ENCODE data around the gene TNNI3K.

TNNI3K gene

GRCh38 chr1:74504125-74504932 lies 269.1 kb downstream of the TNNI3K start:
- peak; percentile 74 for DNase-seq (ENCODE audit: low spot score)

- DNase-seq (ENCODE audit: low spot score) = no peak
Measured at GRCh38 chr1:74504933-74505512, 269.8 kb downstream of the TNNI3K start.

GRCh38 chr1:74505928-74506710 lies 270.9 kb downstream of the TNNI3K start:
- DNase-seq (ENCODE audit: low spot score) = no peak

GRCh38 chr1:74508449-74508848 lies 273.3 kb downstream of the TNNI3K start:
- no peak for DNase-seq (ENCODE audit: low spot score)

- DNase-seq (ENCODE audit: low spot score) = no peak
Measured at GRCh38 chr1:74512170-74512915, 277.2 kb downstream of the TNNI3K start, which contains the start of gene LRRC53. TSS of gene LRRC53 (minus strand) at chr1:74512611. CDS start at chr1:74483349, 29,262 bp downstream.

GRCh38 chr1:74513411-74514300 lies 278.5 kb downstream of the TNNI3K start:
- no peak for DNase-seq (ENCODE audit: low spot score)

- DNase-seq (ENCODE audit: low spot score) = no peak
Measured at GRCh38 chr1:74517599-74518051, 282.4 kb downstream of the TNNI3K start.

- no peak for DNase-seq (ENCODE audit: low spot score)
Measured at GRCh38 chr1:74522148-74522547, 287.0 kb downstream of the TNNI3K start.

- no peak for DNase-seq (ENCODE audit: low spot score)
Measured at GRCh38 chr1:74523873-74524480, 288.8 kb downstream of the TNNI3K start.

- no peak for DNase-seq (ENCODE audit: low spot score)
Measured at GRCh38 chr1:74526708-74527107, 291.5 kb downstream of the TNNI3K start.

GRCh38 chr1:74528123-74528522 lies 292.9 kb downstream of the TNNI3K start:
- DNase-seq (ENCODE audit: low spot score) = no peak

GRCh38 chr1:74530892-74531291 lies 295.7 kb downstream of the TNNI3K start:
- no peak for DNase-seq (ENCODE audit: low spot score)

GRCh38 chr1:74531796-74532195 lies 296.6 kb downstream of the TNNI3K start:
- DNase-seq (ENCODE audit: low spot score) = no peak

GRCh38 chr1:74534241-74534640 lies 299.1 kb downstream of the TNNI3K start:
- DNase-seq (ENCODE audit: low spot score) = no peak

GRCh38 chr1:74545821-74546220 lies 310.6 kb downstream of the TNNI3K start:
- no peak for DNase-seq (ENCODE audit: low spot score)

GRCh38 chr1:74548961-74549750 lies 314.0 kb downstream of the TNNI3K start:
- DNase-seq (ENCODE audit: low spot score) = no peak

- DNase-seq (ENCODE audit: low spot score) = no peak
Measured at GRCh38 chr1:74549932-74550331, 314.7 kb downstream of the TNNI3K start.

- DNase-seq (ENCODE audit: low spot score) = no peak
Measured at GRCh38 chr1:74570797-74571492, 335.8 kb downstream of the TNNI3K start.

- DNase-seq (ENCODE audit: low spot score) = no peak
Measured at GRCh38 chr1:74571493-74571800, 336.3 kb downstream of the TNNI3K start.
